HG03066 (cell line): ENCODE data around the gene ETFA.
"Not testable (repeated sequence)": the region's sequence is repeated elsewhere in the genome, so short reads cannot be mapped to it uniquely, and the experiment has no call there.

Source experiments
- ATAC-seq: cut with Tn5 transposase; IDR thresholded peaks from one replicate; pipeline ENCODE4 v1.9.1; 2021; ENCODE audit warnings: low read depth; ENCODE audit not compliant: unreplicated experiment

Gene ETFA

GRCh38 chr15:76327191-76328105 is 16.2 kb upstream of the ETFA start:
- ATAC-seq = no peak

- no peak for ATAC-seq
Measured at GRCh38 chr15:76325704-76326103, 14.4 kb upstream of the ETFA start.

- ATAC-seq = no peak
Measured at GRCh38 chr15:76324066-76324465, 12.8 kb upstream of the ETFA start.

- no peak for ATAC-seq
Measured at GRCh38 chr15:76321602-76322001, 10.3 kb upstream of the ETFA start.

- ATAC-seq = no peak
Measured at GRCh38 chr15:76321171-76321570, 9.9 kb upstream of the ETFA start.

GRCh38 chr15:76320012-76320411 is 8.7 kb upstream of the ETFA start:
- ATAC-seq = no peak

GRCh38 chr15:76313731-76314130 is 2.5 kb upstream of the ETFA start:
- no peak for ATAC-seq

GRCh38 chr15:76313175-76313567 is 1.9 kb upstream of the ETFA start:
- ATAC-seq = not testable (repeated sequence)

- ATAC-seq = no peak
Measured at GRCh38 chr15:76312540-76313174, 1.4 kb upstream of the ETFA start.

- ATAC-seq = peak; percentile 13
Measured at GRCh38 chr15:76310475-76311099, 682 bp downstream of the ETFA start.

- ATAC-seq = no peak
Measured at GRCh38 chr15:76309601-76310330, 1.5 kb downstream of the ETFA start.

GRCh38 chr15:76303909-76304308 is 7.4 kb downstream of the ETFA start:
- ATAC-seq = no peak

- ATAC-seq = no peak
Measured at GRCh38 chr15:76299786-76300185, 11.5 kb downstream of the ETFA start.

GRCh38 chr15:76298986-76299385 is 12.3 kb downstream of the ETFA start:
- ATAC-seq = no peak

- ATAC-seq = not testable (repeated sequence)
Measured at GRCh38 chr15:76297951-76298350, 13.3 kb downstream of the ETFA start.

- no peak for ATAC-seq
Measured at GRCh38 chr15:76296849-76297248, 14.4 kb downstream of the ETFA start.

GRCh38 chr15:76294463-76294862 is 16.8 kb downstream of the ETFA start:
- ATAC-seq = not testable (repeated sequence)

- ATAC-seq = no peak
Measured at GRCh38 chr15:76293361-76293760, 17.9 kb downstream of the ETFA start.

- ATAC-seq = no peak
Measured at GRCh38 chr15:76289582-76289981, 21.7 kb downstream of the ETFA start.

GRCh38 chr15:76286271-76286879 is 24.9 kb downstream of the ETFA start:
- peak; percentile 52 for ATAC-seq
